DOHH2 (cell line): ENCODE results near the gene PIGN.

Experiments used
- EZH2phosphoT487 ChIP-seq: fragments of 200-600 bp; sonication (generic); IDR thresholded peaks from 2 replicates; pipeline ENCODE4 v1.6.1; 2017; ENCODE audit warnings: borderline replicate concordance, mild to moderate bottlenecking, antibody characterized with exemption, low read length, moderate library complexity, mixed read lengths
- TF ChIP-seq, protein P1 (sequence below): fragments of 200-600 bp; sonication (generic); IDR thresholded peaks from one replicate; pipeline ENCODE4 v1.5.1; 2014; ENCODE audit warnings: antibody characterized with exemption, mild to moderate bottlenecking, low read depth, low read length; ENCODE audit not compliant: poor library complexity, severe bottlenecking

GRCh38 chr18:61998335-61998734 is 188.5 kb downstream of the PIGN start:
- TF ChIP-seq, protein P1, sequence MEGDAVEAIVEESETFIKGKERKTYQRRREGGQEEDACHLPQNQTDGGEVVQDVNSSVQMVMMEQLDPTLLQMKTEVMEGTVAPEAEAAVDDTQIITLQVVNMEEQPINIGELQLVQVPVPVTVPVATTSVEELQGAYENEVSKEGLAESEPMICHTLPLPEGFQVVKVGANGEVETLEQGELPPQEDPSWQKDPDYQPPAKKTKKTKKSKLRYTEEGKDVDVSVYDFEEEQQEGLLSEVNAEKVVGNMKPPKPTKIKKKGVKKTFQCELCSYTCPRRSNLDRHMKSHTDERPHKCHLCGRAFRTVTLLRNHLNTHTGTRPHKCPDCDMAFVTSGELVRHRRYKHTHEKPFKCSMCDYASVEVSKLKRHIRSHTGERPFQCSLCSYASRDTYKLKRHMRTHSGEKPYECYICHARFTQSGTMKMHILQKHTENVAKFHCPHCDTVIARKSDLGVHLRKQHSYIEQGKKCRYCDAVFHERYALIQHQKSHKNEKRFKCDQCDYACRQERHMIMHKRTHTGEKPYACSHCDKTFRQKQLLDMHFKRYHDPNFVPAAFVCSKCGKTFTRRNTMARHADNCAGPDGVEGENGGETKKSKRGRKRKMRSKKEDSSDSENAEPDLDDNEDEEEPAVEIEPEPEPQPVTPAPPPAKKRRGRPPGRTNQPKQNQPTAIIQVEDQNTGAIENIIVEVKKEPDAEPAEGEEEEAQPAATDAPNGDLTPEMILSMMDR: no peak
- no peak for TF ChIP-seq EZH2phosphoT487
